ENCODE measurements around the gene MYOCD.

DNA sequence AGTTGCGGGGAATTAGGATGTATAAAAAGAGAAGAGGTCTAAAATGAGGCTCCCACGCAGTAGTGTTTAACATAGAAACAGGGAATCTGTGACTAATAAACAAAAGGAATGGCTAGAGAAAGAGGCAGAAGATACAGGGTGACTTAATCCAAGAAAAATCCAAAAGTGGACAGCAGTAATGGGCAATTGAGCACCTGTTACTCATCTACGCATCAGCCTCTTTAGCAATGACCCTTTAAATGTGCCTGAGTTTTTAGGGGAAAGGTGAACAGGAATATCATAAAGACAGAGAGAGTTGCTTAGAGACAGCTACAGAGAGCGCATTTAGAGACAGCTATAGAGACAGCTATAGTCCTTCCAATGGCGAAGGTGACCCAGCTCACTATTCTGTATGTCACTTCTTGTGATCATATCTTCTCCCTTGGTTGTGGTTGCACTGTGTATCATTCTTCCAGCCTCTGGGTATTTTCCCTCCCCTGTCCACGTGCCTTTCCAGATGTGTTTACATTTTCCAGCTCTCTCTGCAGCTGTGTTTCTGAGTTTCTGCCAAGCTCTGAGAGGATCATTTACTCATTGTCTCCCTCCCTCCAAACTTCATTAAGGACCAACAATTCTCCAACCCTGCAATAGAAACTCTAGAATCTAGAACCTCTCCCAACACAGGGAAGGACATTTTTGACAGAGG lies 61.5 kb downstream of the MYOCD start:
- TF ChIP-seq, protein P1, sequence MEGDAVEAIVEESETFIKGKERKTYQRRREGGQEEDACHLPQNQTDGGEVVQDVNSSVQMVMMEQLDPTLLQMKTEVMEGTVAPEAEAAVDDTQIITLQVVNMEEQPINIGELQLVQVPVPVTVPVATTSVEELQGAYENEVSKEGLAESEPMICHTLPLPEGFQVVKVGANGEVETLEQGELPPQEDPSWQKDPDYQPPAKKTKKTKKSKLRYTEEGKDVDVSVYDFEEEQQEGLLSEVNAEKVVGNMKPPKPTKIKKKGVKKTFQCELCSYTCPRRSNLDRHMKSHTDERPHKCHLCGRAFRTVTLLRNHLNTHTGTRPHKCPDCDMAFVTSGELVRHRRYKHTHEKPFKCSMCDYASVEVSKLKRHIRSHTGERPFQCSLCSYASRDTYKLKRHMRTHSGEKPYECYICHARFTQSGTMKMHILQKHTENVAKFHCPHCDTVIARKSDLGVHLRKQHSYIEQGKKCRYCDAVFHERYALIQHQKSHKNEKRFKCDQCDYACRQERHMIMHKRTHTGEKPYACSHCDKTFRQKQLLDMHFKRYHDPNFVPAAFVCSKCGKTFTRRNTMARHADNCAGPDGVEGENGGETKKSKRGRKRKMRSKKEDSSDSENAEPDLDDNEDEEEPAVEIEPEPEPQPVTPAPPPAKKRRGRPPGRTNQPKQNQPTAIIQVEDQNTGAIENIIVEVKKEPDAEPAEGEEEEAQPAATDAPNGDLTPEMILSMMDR (conservative IDR thresholded peaks at IDR 0.05; ENCODE audit: low read length) = no peak
- TF ChIP-seq EZH2phosphoT487 (IDR thresholded peaks at IDR 0.05; ENCODE audit: borderline replicate concordance) = no peak
